Activated T-helper 1 cell treated with Interleukin-2 at 50 U/mL for 16 hours (primary cell): Measurements from ENCODE around the gene GNG7.
"Not testable (repeated sequence)": the region's sequence is repeated elsewhere in the genome, so short reads cannot be mapped to it uniquely, and the experiment has no call there.

Experiments
- DNase-seq: peaks from one replicate; pipeline ENCODE4 v3.0.0-alpha.2; 2020; ENCODE audit warnings: low read depth

GNG7 gene

DNA sequence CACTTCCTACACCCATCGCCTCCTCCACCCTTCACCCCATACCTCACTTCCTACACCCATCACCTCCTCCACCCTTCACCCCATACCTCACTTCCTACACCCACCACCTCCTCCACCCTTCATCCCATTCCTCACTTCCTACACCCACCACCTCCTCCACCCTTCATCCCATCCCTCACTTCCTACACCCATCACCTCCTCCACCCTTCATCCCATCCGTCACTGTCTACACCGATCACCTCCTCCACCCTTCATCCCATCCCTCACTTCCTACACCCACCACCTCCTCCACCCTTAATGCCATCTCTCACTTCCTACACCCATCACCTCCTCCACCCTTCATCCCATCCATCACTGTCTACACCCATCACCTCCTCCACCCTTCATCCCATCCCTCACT is 10.7 kb upstream of the GNG7 start:
- DNase-seq: not testable (repeated sequence)

DNA sequence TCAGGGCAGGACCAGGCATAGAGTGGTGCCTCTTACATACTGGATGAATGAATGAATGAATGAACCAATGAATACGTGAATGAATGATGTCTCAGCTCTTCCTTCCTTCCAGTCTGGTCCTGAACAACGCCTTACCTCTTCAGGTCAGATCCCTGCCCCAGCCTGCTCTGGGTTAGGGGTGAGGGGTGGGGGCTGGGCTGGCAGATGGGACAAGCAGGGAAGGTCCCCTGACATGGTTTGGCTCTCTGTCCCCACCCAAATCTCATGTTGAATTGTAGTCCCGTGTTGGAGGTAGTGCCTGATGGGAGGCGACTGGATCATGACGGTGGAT is 9.3 kb upstream of the GNG7 start:
- no peak for DNase-seq

DNA sequence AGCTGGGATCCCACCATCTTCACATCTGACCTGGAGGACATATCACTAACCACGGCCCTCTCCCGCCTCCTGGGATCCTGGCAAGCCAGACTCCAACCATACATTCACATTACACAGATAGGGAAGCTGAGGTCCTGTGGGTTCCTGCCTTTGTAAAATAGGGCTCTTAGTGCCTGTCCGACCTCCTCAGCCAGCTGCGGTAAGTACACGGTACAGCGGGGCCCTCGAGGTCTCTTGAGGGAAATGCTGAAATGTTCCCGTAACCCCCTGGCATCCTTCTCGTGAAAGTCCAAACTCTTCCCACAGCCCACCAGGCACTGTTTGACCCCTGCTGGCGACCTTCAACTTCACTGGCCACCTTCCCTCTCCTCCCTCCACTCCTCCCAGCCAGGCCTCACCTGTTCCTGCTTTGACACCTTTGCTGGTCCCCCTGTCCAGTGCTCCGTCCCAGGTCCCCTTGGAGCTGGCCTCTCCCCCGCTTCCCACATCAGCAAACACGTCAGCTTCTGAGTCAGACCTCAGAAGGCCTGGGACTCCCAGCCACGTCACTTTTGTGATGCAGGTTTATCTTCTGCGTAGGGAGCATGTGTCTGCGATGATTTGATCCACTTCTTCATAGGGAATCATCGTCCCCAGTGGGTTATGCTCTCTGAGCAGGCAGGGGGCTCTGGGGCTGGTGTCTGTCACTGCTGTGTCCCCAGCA is 8.8 kb upstream of the GNG7 start:
- DNase-seq: no peak

DNA sequence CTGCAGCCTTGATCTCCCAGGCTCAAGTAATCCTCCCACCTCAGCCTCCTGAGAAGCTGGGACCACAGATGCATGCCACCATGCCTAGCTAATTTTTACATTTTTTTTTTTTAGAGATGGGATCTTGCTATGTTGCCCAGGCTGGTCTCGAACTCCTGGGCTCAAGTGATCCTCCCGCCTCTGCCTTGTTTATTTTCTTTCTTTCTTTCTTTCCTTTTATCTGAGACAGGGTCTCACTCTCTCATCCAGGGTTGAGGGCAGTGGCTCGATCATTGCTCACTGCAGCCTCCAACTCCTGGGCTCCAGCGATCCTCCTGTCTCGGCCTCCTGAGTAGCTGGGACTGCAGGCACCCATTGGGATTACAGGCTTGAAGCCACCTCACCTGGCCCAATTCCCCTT is 3.8 kb upstream of the GNG7 start:
- no peak for DNase-seq

DNA sequence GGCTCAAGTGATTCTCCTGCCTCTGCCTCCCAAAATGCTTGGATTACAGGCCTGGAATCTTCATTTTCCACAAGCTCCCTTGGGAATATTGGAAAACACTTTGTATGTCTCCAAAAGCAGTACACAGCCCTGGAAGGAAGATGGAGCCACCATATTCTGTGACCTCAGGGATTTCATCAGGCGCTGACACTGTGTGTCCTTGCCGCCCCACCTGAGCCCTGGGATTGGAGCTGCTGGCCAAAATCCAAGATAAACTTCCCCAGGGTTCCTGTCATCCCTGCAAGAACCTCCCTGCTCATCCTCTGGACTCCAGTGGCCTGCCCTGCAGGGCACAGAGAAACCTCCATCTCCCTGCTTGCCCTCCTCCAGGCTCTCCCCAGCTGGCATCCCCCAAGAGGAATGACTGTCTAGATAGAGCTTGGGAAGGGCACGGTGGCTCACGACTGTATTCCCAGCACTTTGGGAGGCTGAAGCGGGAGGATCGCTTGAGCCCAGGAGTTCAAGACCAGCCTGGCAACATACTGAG is 1.3 kb upstream of the GNG7 start:
- no peak for DNase-seq

DNA sequence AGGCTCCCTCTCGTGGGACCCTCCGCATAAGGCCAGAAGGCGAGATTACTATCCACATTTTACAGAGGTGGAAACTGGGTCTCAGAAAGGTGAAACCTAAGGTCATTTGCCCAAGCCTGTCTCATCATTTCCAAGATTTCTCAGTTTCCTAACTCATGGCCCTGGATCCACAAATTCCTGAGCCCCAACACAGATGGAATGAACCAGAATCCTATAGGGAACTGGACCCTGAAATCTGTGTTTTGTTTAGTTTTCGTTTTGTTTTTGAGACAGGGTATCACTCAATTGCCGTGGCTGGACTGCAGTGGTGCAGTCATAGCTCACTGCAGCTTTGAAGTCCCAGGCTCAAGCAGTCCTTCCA is 563 bp upstream of the GNG7 start:
- no peak for DNase-seq

DNA sequence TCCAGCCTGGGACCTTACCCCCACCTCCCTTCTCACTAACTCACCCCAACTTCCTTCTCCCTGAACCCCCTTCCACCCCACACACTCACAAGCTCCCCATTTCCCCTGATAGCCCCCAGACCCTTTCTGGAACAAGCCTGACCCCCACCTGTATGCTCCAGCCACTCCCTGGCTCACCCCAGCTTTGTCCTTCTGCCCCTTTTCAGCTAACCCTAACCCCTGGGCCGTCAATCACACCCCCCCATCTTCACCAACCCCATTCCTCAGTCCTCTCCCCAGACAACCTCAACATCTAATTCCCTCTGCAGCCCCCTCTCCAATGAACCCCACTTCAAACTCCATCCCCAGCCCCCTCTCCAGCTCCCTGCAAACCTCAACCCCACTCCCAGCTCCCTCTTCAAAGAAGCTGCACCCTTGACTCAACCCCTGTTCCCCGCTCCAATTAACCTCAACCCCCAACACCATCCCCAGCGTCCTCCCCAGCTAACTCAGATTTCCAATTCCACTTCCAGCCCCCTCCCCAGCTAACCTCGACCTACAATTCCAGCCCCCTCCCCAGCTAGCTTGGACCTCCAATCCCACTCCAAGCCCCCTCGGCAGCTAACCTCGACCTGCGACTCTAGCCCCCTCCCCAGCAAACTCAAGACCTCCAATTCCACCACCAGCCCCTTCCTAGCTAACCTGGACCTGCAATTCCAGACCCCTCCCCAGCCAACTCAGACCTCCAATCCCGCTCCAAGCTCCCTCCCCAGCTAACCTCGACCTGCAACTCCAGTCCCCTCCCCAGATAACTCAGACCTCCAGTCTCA is 929 bp downstream of the GNG7 start:
- DNase-seq: no peak

DNA sequence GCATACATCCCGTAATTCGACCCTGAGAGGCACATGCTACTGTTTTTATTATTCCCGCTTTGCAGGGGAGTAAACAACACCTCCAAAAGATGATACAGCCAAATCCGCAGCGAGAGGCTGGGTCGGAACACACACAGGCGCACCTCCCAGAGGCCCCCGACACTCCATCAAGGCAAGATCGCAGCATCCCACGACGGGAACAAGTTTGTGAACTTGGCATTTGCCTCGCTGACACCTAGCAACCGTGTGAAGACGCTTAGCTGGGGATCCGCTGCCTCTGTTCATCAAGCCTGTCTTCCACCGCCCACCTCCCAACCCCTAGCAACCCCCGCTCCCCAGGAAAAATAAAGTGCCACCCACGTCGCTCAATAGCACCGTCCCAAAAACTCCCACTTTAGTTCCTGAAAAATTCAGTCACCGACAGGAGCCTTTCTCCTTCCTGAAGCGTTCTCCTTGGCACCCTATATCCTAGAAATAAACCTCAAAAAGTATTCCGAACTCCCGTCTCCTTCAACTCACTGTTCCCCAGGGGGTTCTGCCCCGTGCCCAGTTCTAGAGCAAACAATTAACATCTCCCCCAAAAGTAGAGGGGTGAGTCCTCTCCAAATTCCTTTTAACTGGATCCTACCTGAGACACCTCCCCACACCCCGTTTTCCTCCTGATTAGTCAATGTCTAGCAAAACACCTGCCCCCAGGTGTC is 1.7 kb downstream of the GNG7 start:
- no peak for DNase-seq

DNA sequence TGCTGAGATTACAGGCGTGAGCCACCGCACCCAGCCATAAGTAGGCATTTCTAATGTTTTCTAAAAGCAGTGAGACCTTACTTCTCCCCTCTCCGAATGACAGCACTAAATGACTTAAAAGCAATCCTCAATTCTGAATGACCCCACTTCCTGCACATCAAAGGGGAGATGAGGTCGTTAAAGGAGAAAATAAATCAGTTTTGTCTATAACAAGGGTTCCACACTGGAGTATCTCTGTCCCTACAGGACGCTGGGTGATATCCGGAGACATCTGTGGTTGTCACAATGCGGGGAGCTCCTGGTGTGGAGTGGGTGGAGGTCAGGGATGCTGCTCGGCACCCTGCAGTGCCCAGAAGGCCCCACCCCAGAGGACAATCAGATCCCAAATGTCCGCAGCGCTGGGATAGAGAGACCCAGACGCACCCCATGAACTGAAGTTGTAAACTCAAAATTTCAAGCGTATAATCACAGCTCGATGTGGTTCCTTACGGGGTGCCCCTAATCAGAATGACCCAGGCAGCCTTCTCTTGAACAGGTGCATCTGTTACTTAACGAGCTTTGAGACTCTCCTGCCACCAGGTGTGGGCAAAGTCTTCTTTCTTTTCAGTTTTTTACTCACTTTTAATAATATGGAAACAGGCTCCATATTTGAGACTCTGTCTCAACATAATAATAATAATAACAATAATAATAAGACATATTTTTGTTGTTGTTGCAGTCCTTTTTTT is 2.9 kb downstream of the GNG7 start:
- DNase-seq: no peak

DNA sequence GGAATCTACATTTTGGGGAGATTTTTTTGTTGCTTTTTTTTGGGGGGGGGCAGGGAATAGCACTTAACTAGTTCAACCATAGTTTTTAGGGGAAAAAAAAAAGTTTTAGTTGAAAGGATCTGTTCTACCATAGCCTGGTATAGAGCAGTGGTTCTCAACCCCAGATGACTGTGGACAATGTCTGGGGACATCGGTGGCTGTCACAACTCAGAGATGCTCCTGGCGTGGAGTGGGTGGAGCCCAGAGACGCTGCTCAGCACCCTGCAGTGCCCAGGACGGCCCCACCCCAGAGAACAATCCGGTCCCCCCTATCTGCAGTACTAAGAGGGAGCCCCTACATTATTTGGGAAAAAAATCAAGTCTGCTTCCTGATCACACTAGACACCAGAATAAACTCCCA is 8.3 kb downstream of the GNG7 start:
- no peak for DNase-seq

DNA sequence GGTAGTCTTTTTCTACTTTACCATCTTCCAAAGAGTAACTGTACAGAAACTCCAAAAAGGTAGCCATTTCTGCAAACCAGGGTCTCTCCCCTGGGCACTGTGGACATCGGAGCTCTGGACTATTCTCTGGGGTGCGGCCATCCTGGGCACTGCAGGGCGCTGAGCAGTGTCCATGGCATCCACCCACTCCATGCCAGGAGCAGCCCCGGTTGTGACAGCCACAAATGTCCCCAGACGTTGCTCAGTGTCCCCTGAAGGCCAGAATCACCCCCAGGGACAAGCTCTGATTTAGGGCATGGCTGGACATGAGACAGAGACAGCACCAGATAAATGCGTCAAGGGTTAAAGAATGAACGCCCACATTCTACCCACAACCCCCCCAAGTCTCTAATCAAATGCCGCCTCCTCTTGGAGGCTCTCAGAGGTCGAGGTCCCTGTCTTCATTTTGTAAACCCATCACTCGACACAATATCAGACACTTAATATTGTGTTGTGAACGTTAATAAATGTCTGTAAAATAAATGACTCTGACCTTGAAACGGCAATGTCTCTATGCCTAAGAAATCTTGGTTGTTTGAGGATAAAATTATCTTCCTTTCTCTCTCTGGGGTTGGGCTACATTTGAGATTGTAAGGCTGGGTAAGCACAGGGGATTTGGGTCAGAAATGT is 8.9 kb downstream of the GNG7 start:
- DNase-seq: no peak

DNA sequence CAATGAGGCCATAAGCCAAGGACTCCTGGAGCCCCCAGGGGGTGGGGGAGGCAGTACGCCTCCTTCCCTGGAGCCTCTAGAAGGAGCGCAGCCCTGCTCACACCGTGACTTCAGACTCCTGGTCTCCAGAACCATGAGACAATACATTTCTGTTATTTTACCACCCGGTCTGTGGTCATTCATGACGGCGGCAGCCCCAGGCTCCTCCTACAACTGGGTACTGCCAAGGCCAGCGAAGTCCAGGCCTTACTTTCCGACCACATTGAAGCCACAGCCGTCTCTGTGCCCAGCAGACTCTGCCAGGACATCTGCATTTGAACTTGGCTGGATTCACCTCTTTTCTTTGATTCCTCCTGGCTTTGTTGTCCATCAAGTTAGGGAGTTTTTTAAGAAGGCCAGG is 10.5 kb downstream of the GNG7 start:
- DNase-seq: no peak

DNA sequence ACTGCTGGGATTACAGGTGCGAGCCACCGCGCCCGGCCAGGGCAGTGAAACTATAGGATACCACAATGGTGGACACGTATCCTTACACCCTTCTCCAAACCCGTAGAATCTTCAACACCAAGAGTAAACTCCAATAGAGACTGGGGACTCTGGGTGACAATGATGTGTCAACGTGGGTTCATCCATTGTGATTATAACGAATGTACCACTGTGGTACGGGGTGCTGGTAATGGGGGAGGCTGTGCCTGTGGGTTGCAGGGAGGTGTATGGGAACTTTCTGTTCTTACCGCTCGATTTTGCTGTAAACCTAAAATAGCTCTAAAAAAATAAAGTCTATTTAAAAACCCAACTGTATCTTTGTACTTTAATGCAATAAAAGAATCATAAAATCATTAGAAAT is 11.6 kb downstream of the GNG7 start:
- DNase-seq: no peak

DNA sequence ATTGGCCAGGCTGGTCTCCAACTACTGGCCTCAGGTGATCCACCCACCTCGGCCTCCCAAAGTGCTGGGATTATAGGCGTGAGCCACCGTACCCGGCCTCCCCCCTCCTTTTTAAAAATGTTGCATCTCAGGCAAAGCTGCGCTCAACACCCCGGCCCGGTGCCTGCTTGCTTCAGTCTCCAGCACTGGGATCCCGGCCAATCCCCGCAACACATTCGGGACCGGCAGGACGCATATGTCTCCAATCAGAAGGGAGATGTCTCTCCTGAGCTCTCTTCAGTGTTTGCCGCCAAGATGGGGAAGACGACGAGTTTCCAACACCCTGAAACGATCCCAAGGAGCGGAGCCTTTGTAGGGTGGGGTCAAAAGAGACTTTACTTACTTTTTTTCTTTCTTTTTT is 16.1 kb downstream of the GNG7 start:
- no peak for DNase-seq

DNA sequence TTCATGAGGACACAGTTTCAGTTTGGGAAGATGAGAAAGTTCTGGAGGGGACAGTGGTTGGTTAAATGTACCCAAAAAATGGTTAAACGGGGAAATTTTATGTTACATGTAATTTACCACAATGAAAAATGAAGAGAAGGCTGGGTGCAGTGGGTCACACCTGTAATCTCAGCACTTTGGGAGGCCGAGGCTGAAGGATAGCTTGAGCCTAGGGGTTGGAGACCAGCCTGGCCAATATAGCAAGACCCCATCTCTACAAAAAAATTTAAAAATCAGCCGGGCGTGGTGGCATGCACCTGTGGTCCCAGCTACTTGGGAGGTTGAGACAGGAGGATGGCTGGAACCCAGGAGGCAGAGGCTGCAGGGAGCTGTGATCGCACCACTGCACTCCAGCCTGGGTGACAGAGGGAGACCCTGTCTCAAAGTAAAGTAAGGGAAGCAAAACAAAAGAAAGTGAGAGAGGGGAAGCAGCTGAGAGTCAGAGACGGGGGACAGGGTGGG is 17.2 kb downstream of the GNG7 start:
- DNase-seq: no peak

DNA sequence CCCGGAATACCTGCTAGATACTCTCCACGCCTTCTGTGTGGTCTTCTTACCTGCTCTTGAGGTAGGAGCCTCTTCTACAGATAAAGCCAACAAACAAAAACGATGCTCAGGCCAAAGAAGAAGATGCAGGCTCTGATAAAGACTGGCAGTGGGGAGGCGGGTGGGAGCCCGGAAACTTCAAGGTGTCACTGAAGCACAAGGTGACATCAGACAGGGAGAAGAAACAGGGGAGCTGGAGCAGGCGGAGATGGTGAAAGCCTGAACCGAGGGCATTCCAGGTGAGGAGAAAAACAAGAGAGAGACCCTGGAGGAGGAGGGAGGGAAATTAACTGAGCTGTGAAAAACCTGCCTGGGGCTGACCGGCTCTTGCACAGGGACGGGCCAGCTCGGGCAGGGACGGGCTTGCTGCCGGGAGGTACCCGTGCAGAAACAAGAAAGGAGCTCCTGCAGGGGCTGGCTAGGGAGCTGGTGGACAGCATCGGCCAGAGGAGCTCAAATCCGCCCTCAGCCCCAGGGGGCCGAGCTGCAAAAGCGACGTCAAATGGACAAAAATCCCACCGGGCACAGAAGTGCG is 19.0 kb downstream of the GNG7 start:
- DNase-seq: no peak

DNA sequence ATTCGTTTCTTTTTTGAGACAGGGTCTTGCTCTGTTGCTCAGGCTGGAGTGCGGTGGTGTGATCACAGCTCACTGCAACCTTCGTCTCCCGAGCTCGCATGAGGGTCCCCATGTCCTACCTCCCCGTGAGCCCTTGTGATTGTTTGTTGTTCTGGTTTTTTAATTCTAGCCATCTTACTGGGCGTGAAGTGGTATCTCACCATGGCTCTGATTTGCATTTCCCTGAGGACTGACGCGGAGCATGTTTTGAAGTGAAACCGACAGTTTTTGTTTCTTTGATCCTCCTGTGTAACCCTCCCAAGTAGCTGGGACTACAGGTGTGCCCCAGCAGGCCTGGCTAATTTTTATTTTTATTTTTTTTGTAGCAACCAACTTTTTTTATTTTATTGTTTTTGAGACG is 21.7 kb downstream of the GNG7 start:
- no peak for DNase-seq

DNA sequence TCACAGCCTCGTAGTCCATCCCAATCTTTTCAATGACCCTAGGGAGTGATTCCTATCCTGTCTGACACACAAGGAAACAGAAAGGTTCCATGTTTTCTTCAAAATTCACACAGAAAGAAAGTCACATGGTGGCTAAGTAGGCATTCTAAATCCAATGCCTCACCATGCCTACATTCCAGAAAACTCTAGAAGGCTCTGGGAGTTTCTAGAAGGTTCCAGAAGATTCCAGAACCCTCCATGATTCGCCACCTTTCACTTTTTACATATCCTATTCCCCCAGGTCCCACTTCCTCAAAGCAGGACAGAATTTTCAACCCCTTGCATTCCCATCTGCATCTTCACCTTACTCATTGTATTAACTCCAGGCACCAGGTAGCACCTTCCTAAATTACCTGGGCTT is 23.1 kb downstream of the GNG7 start:
- no peak for DNase-seq

DNA sequence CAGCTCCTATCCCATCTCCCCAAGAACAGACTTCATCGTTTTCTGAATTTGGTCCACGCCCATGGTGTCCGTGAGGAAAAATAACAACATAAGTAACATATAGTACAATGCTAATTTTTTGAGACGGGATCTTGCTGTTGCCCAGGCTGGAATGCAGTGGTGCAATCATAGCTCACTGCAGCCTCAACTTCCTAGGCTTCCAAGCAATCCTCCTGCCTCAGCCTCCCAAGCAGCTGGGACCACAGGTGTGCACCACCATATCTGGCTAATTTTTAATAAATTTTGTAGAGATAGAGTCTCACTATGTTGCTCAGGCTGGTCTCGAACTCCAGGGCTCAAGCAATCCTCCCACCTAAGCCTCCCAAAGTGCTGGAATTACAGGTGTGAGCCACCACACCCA is 23.5 kb downstream of the GNG7 start:
- not testable (repeated sequence) for DNase-seq

DNA sequence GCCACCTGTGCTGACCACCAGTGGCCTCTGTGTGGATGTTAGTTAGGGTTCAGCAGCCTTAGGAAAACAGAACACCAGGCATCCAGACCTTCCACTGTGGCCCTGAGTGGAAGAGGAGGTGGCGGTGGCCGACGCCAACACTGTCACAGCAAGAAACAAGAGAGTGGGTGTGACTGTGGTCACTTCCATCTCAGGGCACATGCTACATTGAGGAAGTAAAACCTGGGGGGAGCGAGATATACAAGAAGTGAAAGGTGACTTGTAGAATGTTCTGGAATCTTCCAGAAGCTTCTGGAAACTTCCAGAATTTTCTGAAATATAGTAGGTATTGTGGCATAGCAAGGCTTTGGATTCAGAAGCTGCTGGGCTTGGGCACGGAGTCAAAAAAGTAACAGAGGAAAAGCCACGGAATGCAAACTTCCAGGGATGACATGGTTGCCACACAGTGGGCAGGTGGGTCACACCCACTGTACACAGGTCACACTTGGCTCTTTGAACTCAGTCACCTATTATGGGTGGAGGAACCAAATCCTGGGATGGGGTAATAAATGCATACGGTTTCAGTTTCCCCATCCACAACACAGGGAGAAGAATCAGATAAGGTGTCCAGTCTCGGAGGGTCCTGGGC is 24.3 kb downstream of the GNG7 start:
- DNase-seq: no peak

DNA sequence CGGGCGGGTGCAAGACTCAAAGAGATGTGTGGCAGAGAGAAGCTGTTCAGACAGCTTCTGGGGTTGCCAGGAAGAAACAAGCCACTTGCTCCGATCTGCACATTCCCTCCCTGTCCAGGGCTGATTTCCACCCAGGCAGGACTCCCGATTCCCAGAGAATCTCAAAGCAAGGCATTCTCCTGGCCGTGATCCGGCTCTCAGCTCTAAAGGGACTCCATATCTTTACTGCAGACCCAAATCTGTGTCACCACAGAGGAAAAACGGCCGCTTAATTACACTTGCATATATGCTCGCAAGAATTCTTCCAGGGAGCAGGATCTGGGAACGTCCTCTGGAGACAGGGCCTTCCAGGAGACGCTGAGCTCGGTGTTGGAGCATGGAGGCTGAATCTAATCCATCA is 25.7 kb downstream of the GNG7 start:
- DNase-seq: no peak
